H9 (cell line): Measurements from ENCODE around the gene KCNJ14. TPM values are rescaled to one million over a fixed set of nuclear protein-coding genes. Genes with fewer than 3 reads are reported as not detected.

Experiments used
- DNase-seq: peaks from one replicate; pipeline ENCODE4 v3.0.0-alpha.2; 2017
- H2AFZ ChIP-seq: one replicate; pipeline ENCODE4 v1.6.1; 2013; ENCODE audit warnings: mild to moderate bottlenecking, low read length, control low read depth, moderate library complexity
- H2AK5ac ChIP-seq: 2 replicates; pipeline ENCODE4 v1.6.1; 2013; ENCODE audit warnings: low read length, control low read depth, mixed read lengths; ENCODE audit not compliant: insufficient read length
- H2BK120ac ChIP-seq: one replicate; pipeline ENCODE4 v1.6.1; 2013; ENCODE audit warnings: low read depth, mild to moderate bottlenecking, low read length, control low read depth, inconsistent platforms; ENCODE audit not compliant: poor library complexity, severe bottlenecking
- H2BK12ac ChIP-seq: 2 replicates; pipeline ENCODE4 v1.6.1; 2013; ENCODE audit warnings: low read length, control low read depth, mixed read lengths, low read depth; ENCODE audit not compliant: insufficient read length
- H2BK15ac ChIP-seq: 2 replicates; pipeline ENCODE4 v1.6.1; 2013; ENCODE audit warnings: low read depth, low read length, control low read depth
- H2BK20ac ChIP-seq: one replicate; pipeline ENCODE4 v1.6.1; 2013; ENCODE audit warnings: low read depth, mild to moderate bottlenecking, low read length, control low read depth, inconsistent platforms; ENCODE audit not compliant: poor library complexity, severe bottlenecking
- H2BK5ac ChIP-seq: 2 replicates; pipeline ENCODE4 v1.6.1; 2013; ENCODE audit warnings: low read length, control low read depth, mixed read lengths; ENCODE audit not compliant: insufficient read length
- H3K14ac ChIP-seq: 2 replicates; pipeline ENCODE4 v1.6.1; 2013; ENCODE audit warnings: low read length, control low read depth; ENCODE audit not compliant: insufficient read depth
- H3K18ac ChIP-seq: 2 replicates; pipeline ENCODE4 v1.6.1; 2013; ENCODE audit warnings: low read depth, mild to moderate bottlenecking, mixed read lengths, low read length, control low read depth; ENCODE audit not compliant: insufficient read length
- H3K23ac ChIP-seq: 2 replicates; pipeline ENCODE4 v1.6.1; 2013; ENCODE audit warnings: low read length, control low read depth, mixed read lengths, low read depth; ENCODE audit not compliant: insufficient read length
- H3K23me2 ChIP-seq: 2 replicates; pipeline ENCODE4 v1.6.1; 2013; ENCODE audit warnings: low read depth, mild to moderate bottlenecking, mixed read lengths, low read length, control low read depth; ENCODE audit not compliant: insufficient read length, poor library complexity, severe bottlenecking
- H3K27ac ChIP-seq: 2 replicates; pipeline ENCODE4 v1.5.1; 2013; ENCODE audit warnings: low read length, control low read depth, mixed read lengths, low read depth; ENCODE audit not compliant: insufficient read length
- H3K27me3 ChIP-seq: 2 replicates; pipeline ENCODE4 v1.6.1; 2013; ENCODE audit warnings: low read length, control low read depth, inconsistent platforms; ENCODE audit not compliant: insufficient read depth
- H3K4ac ChIP-seq: 2 replicates; pipeline ENCODE4 v1.6.1; 2013; ENCODE audit warnings: low read depth, mild to moderate bottlenecking, control low read depth, inconsistent platforms, low read length, moderate library complexity
- H3K4me1 ChIP-seq: 2 replicates; pipeline ENCODE4 v1.6.1; 2013; ENCODE audit warnings: low read length, control low read depth, inconsistent platforms; ENCODE audit not compliant: insufficient read depth
- H3K4me2 ChIP-seq: 2 replicates; pipeline ENCODE4 v1.6.1; 2013; ENCODE audit warnings: low read length, control low read depth, mixed read lengths; ENCODE audit not compliant: insufficient read length, insufficient read depth
- H3K56ac ChIP-seq: 2 replicates; pipeline ENCODE4 v1.6.1; 2013; ENCODE audit warnings: low read depth, mild to moderate bottlenecking, mixed read lengths, low read length, control low read depth; ENCODE audit not compliant: insufficient read length
- H3K79me1 ChIP-seq: 2 replicates; pipeline ENCODE4 v1.6.1; 2013; ENCODE audit warnings: low read depth, mild to moderate bottlenecking, moderate library complexity, low read length, control low read depth, inconsistent platforms; ENCODE audit not compliant: insufficient read depth, poor library complexity, severe bottlenecking
- H3K79me2 ChIP-seq: 2 replicates; pipeline ENCODE4 v1.6.1; 2013; ENCODE audit warnings: low read length, control low read depth, inconsistent platforms; ENCODE audit not compliant: insufficient read depth
- H3K9ac ChIP-seq: 2 replicates; pipeline ENCODE4 v1.6.1; 2013; ENCODE audit warnings: low read length, control low read depth, mixed read lengths; ENCODE audit not compliant: insufficient read length; ENCODE audit errors: extremely low read depth
- H3K9me3 ChIP-seq: one replicate; pipeline ENCODE4 v1.6.1; 2013; ENCODE audit warnings: low read depth, low read length, inconsistent platforms; ENCODE audit not compliant: control insufficient read depth
- H3T11ph ChIP-seq: one replicate; pipeline ENCODE4 v1.6.1; 2013; ENCODE audit warnings: mild to moderate bottlenecking, low read length, control low read depth, inconsistent platforms
- H4K20me1 ChIP-seq: one replicate; pipeline ENCODE4 v1.6.1; 2013; ENCODE audit not compliant: control insufficient read depth, insufficient read length, insufficient read depth
- H4K5ac ChIP-seq: 2 replicates; pipeline ENCODE4 v1.6.1; 2013; ENCODE audit warnings: low read depth, mild to moderate bottlenecking, mixed read lengths, low read length, control low read depth; ENCODE audit not compliant: insufficient read length
- H4K8ac ChIP-seq: replicated peaks from 2 replicates; pipeline ENCODE4 v1.6.1; 2013; ENCODE audit warnings: low read length, control low read depth, mixed read lengths, low read depth; ENCODE audit not compliant: insufficient read length
- H4K91ac ChIP-seq: 2 replicates; pipeline ENCODE4 v1.6.1; 2013; ENCODE audit warnings: low read depth, mild to moderate bottlenecking, moderate library complexity, mixed read lengths, low read length, control low read depth; ENCODE audit not compliant: insufficient read length
- H3K27ac Mint-ChIP-seq, 3 experiments: 2 replicates in 2 of 3; 3 replicates in 1 of 3; pipeline ENCODE4 v1.8.0; 2020 to 2021; ENCODE audit warnings: mixed read lengths in 3 of 3, mild to moderate bottlenecking in 1 of 3, moderate library complexity in 1 of 3
- H3K27me3 Mint-ChIP-seq: 2 replicates; pipeline ENCODE4 v1.8.0; 2021; ENCODE audit warnings: low read depth, mild to moderate bottlenecking, moderate library complexity, mixed read lengths
- H3K36me3 Mint-ChIP-seq, 3 experiments: 2 replicates in 2 of 3; 3 replicates in 1 of 3; pipeline ENCODE4 v1.8.0; 2020 to 2021; ENCODE audit warnings: low read depth in 3 of 3, mixed read lengths in 3 of 3; ENCODE audit not compliant: insufficient read depth in 1 of 3
- H3K4me1 Mint-ChIP-seq, 2 experiments: 2 replicates each; pipeline ENCODE4 v1.8.0; 2020; ENCODE audit warnings: mixed read lengths in 2 of 2
- H3K4me3 Mint-ChIP-seq, 2 experiments: 2 replicates in 1 of 2; 3 replicates in 1 of 2; pipeline ENCODE4 v1.8.0; 2020 to 2021; ENCODE audit warnings: mild to moderate bottlenecking in 2 of 2, mixed read lengths in 2 of 2, moderate library complexity in 1 of 2
- H3K9me3 Mint-ChIP-seq, 2 experiments: 2 replicates in 1 of 2; 3 replicates in 1 of 2; pipeline ENCODE4 v1.8.0; 2020; ENCODE audit warnings: mild to moderate bottlenecking in 2 of 2, mixed read lengths in 2 of 2, moderate library complexity in 1 of 2
- CTCF ChIP-seq: fragments of 200-600 bp; sonication (generic); conservative IDR thresholded peaks from 3 replicates; pipeline ENCODE4 v1.8.0; 2021; ENCODE audit warnings: antibody characterized with exemption, mild to moderate bottlenecking
- WGBS: extraction: QIAGEN DNeasy Blood & Tissue Kit; methylation state at CpG from one replicate; pipeline ENCODE4 v1.1.7; 2013; ENCODE audit warnings: missing lambda C conversion rate, low lambda C conversion rate, mixed read lengths; ENCODE audit not compliant: insufficient read length; ENCODE audit errors: extremely low coverage; 5-methylcytosine and 5-hydroxymethylcytosine counted together
- total RNA-seq: library from RNA; stranded (reverse); gene quantifications from 2 replicates; pipeline ENCODE4 v1.2.1, GENCODE V29; 2021

Gene KCNJ14
- total RNA-seq, 1 experiment from 2014 or later: 1.2 TPM

- Histone ChIP-seq H3K18ac (no peak overlapping the region), H4K91ac (no peak overlapping the region), H3K79me1 (no peaks in the 10 kb centered on the region), H2BK15ac (no peak overlapping the region), H2AK5ac (no peak overlapping the region), H3K56ac (no peak overlapping the region), H3K27me3 (no peaks in the 10 kb centered on the region), H2BK120ac (no peak overlapping the region), H3T11ph (no peak overlapping the region), H3K4me1 (peaks cover under 1% of the 10 kb centered on the region; the same call in 1 of the 2 replicates), H3K9me3 (no peaks in the 10 kb centered on the region), H2BK5ac (no peak overlapping the region), H3K4me2 (no peak overlapping the region), H2AFZ (no peak overlapping the region), H4K5ac (no peak overlapping the region), H3K23ac (no peak overlapping the region), H3K14ac (no peak overlapping the region), H3K9ac (no peak overlapping the region), H4K8ac (no peak overlapping the region), H3K23me2 (peaks cover under 1% of the 10 kb centered on the region), H2BK12ac (no peak overlapping the region), H3K79me2 (0 out of 2 replicates have a peak, but pooled peaks cover under 1% of the 10 kb centered on the region), H4K20me1 (no peaks in the 10 kb centered on the region), H2BK20ac (no peak overlapping the region), H3K27ac (no peak overlapping the region), H3K4ac (no peak overlapping the region)
- Mint-ChIP-seq H3K27me3 (no peaks in the 10 kb centered on the region), H3K36me3 (peaks cover 41 to 87% (median 68%) of the 10 kb centered on the region in 3 experiments), H3K4me3 (no peak overlapping the region), H3K27ac (no peak overlapping the region), H3K4me1 (peaks cover 0 to under 1% of the 10 kb centered on the region in 2 experiments; a peak in 2 of 4 replicates), H3K9me3 (no peaks in the 10 kb centered on the region)
- no CpG with 5 or more reads among the region's 12 CpGs for WGBS
- TF ChIP-seq CTCF: no peak
- DNase-seq: no peak
Observed at GRCh38 chr19:48451624-48452023, 3.8 kb upstream of the KCNJ14 start.
